Mucosa of descending colon (tissue), 3 donors: ENCODE data around the gene SPECC1. TPM values are rescaled to one million over a fixed set of nuclear protein-coding genes. Genes with fewer than 3 reads are reported as not detected.

Experiments
- ATAC-seq: fragments of 200-7000 bp; cut with Tn5 transposase; one replicate; pipeline ENCODE4 v1.9.1; 2020; ENCODE audit warnings: mild to moderate bottlenecking, moderate library complexity
- DNase-seq, 3 donors: peaks; one replicate each; pipeline ENCODE4 v3.0.0-alpha.2; 2020
- H3K36me3 ChIP-seq: fragments of 200-600 bp; one replicate; pipeline ENCODE4 v1.8.0; 2021; ENCODE audit warnings: low read depth, mild to moderate bottlenecking
- H3K4me1 ChIP-seq: fragments of 200-600 bp; one replicate; pipeline ENCODE4 v1.8.0; 2021; ENCODE audit warnings: low read depth, mild to moderate bottlenecking
- H3K4me3 ChIP-seq: fragments of 200-600 bp; one replicate; pipeline ENCODE4 v1.8.0; 2021; ENCODE audit warnings: mild to moderate bottlenecking
- H3K9me3 ChIP-seq: fragments of 200-600 bp; one replicate; pipeline ENCODE4 v1.8.0; 2021; ENCODE audit warnings: mild to moderate bottlenecking
- CTCF ChIP-seq: fragments of 200-600 bp; IDR thresholded peaks from one replicate; pipeline ENCODE4 v1.8.0; 2022; ENCODE audit warnings: antibody characterized with exemption, mild to moderate bottlenecking
- intact Hi-C, 2 donors: fragments of 100-400 bp; cut with DNase I in 1 of 2; cut with micrococcal nuclease in 1 of 2; formaldehyde crosslinking; loops; one replicate each; pipeline versions ENCODE4 v1.11.0 to v1.11.1; 2022; cut with DNase I, micrococcal nuclease
- total RNA-seq, 3 donors: library from RNA; stranded (reverse); fragmentation: NEBNext Ultra II Directional in 2 of 3; extraction: Animal tissue kit (Norgen Biotek cat#: 25700) in 2 of 3; gene quantifications; one replicate each; pipeline versions ENCODE4 v1.2.1 to v1.2.4, GENCODE V29; 2021 to 2023
- donor health status: DM: no; HTN: no; CAD: no; lungs with moderate emphysema.
- donor health status: DM: no; HTN: no; CAD: no.
- donor health status: DM: no; HTN: yes; CAD: no.

Gene SPECC1
- total RNA-seq, 3 donors from 2014 or later, result 36.2 to 86.3 (median 85.7) TPM

- intact Hi-C loops, result no loop called here
- Histone ChIP-seq H3K4me3 (no peak overlapping the region), H3K9me3 (no peaks in the 10 kb centered on the region), H3K36me3 (no peaks in the 10 kb centered on the region), H3K4me1 (no peaks in the 10 kb centered on the region)
- ATAC-seq (no peak), DNase-seq (no peak)
- no peak for TF ChIP-seq CTCF
These were observed 289.9 kb downstream of the SPECC1 start for GRCh38 chr17:20299013-20299412.

GRCh38 chr17:20300436-20300934 is 291.3 kb downstream of the SPECC1 start:
- intact Hi-C loops, result no loop called here
- Histone ChIP-seq H3K36me3 (no peaks in the 10 kb centered on the region), H3K9me3 (no peaks in the 10 kb centered on the region), H3K4me3 (no peak overlapping the region), H3K4me1 (no peaks in the 10 kb centered on the region)
- DNase-seq, result no peak
- peak; percentile 29 for ATAC-seq
- no peak for TF ChIP-seq CTCF

GRCh38 chr17:20302246-20302917 is 293.2 kb downstream of the SPECC1 start:
- H3K9me3 ChIP-seq, result peaks cover 13% of the 10 kb centered on the region
- no peak for ATAC-seq
- H3K4me1 ChIP-seq, result no peaks in the 10 kb centered on the region
- H3K36me3 ChIP-seq, result no peaks in the 10 kb centered on the region
- no peak for TF ChIP-seq CTCF
- H3K4me3 ChIP-seq, result no peak overlapping the region
- intact Hi-C loops, result no loop called here
- no peak for DNase-seq

GRCh38 chr17:20304961-20305360 is 295.8 kb downstream of the SPECC1 start:
- H3K4me1 ChIP-seq, result no peaks in the 10 kb centered on the region
- H3K9me3 ChIP-seq, result peaks cover 13% of the 10 kb centered on the region
- intact Hi-C loops, result no loop called here
- H3K4me3 ChIP-seq, result no peak overlapping the region
- ATAC-seq (no peak), DNase-seq (no peak)
- TF ChIP-seq CTCF, result no peak
- no peaks in the 10 kb centered on the region for H3K36me3 ChIP-seq

- no peak for DNase-seq
- TF ChIP-seq CTCF, result no peak
- no peaks in the 10 kb centered on the region for H3K4me1 ChIP-seq
- no peak for ATAC-seq
- H3K36me3 ChIP-seq, result no peaks in the 10 kb centered on the region
- intact Hi-C loops, result no loop called here
- peaks cover 13% of the 10 kb centered on the region for H3K9me3 ChIP-seq
- no peak overlapping the region for H3K4me3 ChIP-seq
These were observed 297.8 kb downstream of the SPECC1 start for GRCh38 chr17:20306924-20307323.
